Neural cell (in vitro differentiated cells): Measurements from ENCODE around the gene CLASP1. TPM values are rescaled to one million over a fixed set of nuclear protein-coding genes. Genes with fewer than 3 reads are reported as not detected.

ENCODE experiments used
- H2AFZ ChIP-seq: fragments of 200-600, 300-800 bp; sonication (generic), shearing (Covaris generic); 2 replicates; pipeline ENCODE4 v1.6.0; 2014; ENCODE audit warnings: low read depth, mild to moderate bottlenecking, antibody characterized with exemption, low read length, moderate library complexity
- H3F3A ChIP-seq: fragments of 200-600 bp; shearing (Covaris generic); 2 replicates; pipeline ENCODE4 v1.6.1; 2016; ENCODE audit warnings: mild to moderate bottlenecking, moderate library complexity, mixed read lengths, antibody characterized with exemption, low read length; ENCODE audit not compliant: insufficient read depth, poor library complexity, severe bottlenecking
- H3K27ac ChIP-seq: fragments of 200-600, 300-800 bp; sonication (generic), shearing (Covaris generic); 2 replicates; pipeline ENCODE4 v1.5.1; 2014; ENCODE audit warnings: mild to moderate bottlenecking, low read length, moderate library complexity
- H3K27me3 ChIP-seq: fragments of 300-800, 200-600 bp; sonication (generic), shearing (Covaris generic); 2 replicates; pipeline ENCODE4 v1.6.0; 2014; ENCODE audit warnings: mild to moderate bottlenecking, low read depth, low read length, moderate library complexity; ENCODE audit not compliant: insufficient read depth
- H3K36me3 ChIP-seq: fragments of 300-800, 200-600 bp; sonication (generic), shearing (Covaris generic); 2 replicates; pipeline ENCODE4 v1.5.1; 2014; ENCODE audit warnings: mild to moderate bottlenecking, antibody characterized with exemption, low read length, moderate library complexity; ENCODE audit not compliant: insufficient read depth
- H3K4me2 ChIP-seq: fragments of 300-800, 200-600 bp; sonication (generic), shearing (Covaris generic); 2 replicates; pipeline ENCODE4 v1.6.0; 2014; ENCODE audit warnings: mild to moderate bottlenecking, low read length
- H3K4me3 ChIP-seq: fragments of 300-800, 200-600 bp; sonication (generic), shearing (Covaris generic); 2 replicates; pipeline ENCODE4 v1.5.1; 2014; ENCODE audit warnings: mild to moderate bottlenecking, low read length, moderate library complexity
- H3K79me2 ChIP-seq: fragments of 200-600 bp; shearing (Covaris generic); replicated peaks from 2 replicates; pipeline ENCODE4 v1.6.0; 2014; ENCODE audit warnings: mild to moderate bottlenecking, low read length, moderate library complexity; ENCODE audit not compliant: insufficient read depth
- H3K9ac ChIP-seq: fragments of 300-800, 200-600 bp; sonication (generic), shearing (Covaris generic); 2 replicates; pipeline ENCODE4 v1.6.1; 2016; ENCODE audit warnings: mild to moderate bottlenecking, low read length, mixed read lengths
- H3K9me2 ChIP-seq: fragments of 200-600 bp; shearing (Covaris generic); 2 replicates; pipeline ENCODE4 v1.6.1; 2016; ENCODE audit warnings: mild to moderate bottlenecking, low read length, mixed read lengths; ENCODE audit not compliant: insufficient read depth
- H3K9me3 ChIP-seq: fragments of 200-600, 300-800 bp; sonication (generic), shearing (Covaris generic); 2 replicates; pipeline ENCODE4 v1.6.1; 2016; ENCODE audit warnings: mild to moderate bottlenecking, mixed run types, low read length, moderate library complexity, mixed read lengths
- H4K20me1 ChIP-seq: fragments of 200-600 bp; shearing (Covaris generic); 2 replicates; pipeline ENCODE4 v1.6.1; 2016; ENCODE audit warnings: mild to moderate bottlenecking, mixed run types; ENCODE audit not compliant: insufficient read depth
- EP300 ChIP-seq: fragments of 450-650 bp; conservative IDR thresholded peaks from 2 replicates; pipeline ENCODE4 v1.6.1; 2014; ENCODE audit warnings: antibody characterized with exemption, mild to moderate bottlenecking, moderate library complexity; ENCODE audit not compliant: poor library complexity, severe bottlenecking
- EZH2 ChIP-seq: fragments of 200-600, 300-800 bp; shearing (Covaris generic), sonication (generic); IDR thresholded peaks from 2 replicates; pipeline ENCODE4 v1.6.1; 2014; ENCODE audit warnings: antibody characterized with exemption, low read length, borderline replicate concordance, mild to moderate bottlenecking; ENCODE audit not compliant: insufficient read depth, poor library complexity, severe bottlenecking
- MXI1 ChIP-seq: fragments of 450-650 bp; conservative IDR thresholded peaks from 2 replicates; pipeline ENCODE4 v1.6.1; 2014; ENCODE audit warnings: antibody characterized with exemption, mild to moderate bottlenecking; ENCODE audit not compliant: poor library complexity, severe bottlenecking
- POLR2AphosphoS5 ChIP-seq: IDR thresholded peaks from 2 replicates; pipeline ENCODE4 v1.6.1; 2012
- RAD21 ChIP-seq: fragments of 450-650 bp; conservative IDR thresholded peaks from 2 replicates; pipeline ENCODE4 v1.6.1; 2014; ENCODE audit warnings: antibody characterized with exemption, mild to moderate bottlenecking, moderate library complexity
- SMC3 ChIP-seq: fragments of 450-650 bp; conservative IDR thresholded peaks from 2 replicates; pipeline ENCODE4 v1.6.1; 2014; ENCODE audit warnings: antibody characterized with exemption, mild to moderate bottlenecking, moderate library complexity; ENCODE audit not compliant: poor library complexity
- TAF1 ChIP-seq: IDR thresholded peaks from 2 replicates; pipeline ENCODE4 v1.6.1; 2012; ENCODE audit warnings: low read depth
- polyA plus RNA-seq: library from polyadenylated mRNA; depleted of rRNA; stranded (reverse); fragments of >200 nt; gene quantifications from 2 replicates; pipeline ENCODE4 v1.2.3, GENCODE V29; 2014
- TF ChIP-seq, protein P1 (sequence below): fragments of 450-650 bp; IDR thresholded peaks from 2 replicates; pipeline ENCODE4 v1.5.1; 2014; ENCODE audit warnings: antibody characterized with exemption, mild to moderate bottlenecking, moderate library complexity; ENCODE audit not compliant: poor library complexity, severe bottlenecking
- TF ChIP-seq, protein P2 (sequence below): IDR thresholded peaks from 2 replicates; pipeline ENCODE4 v1.6.1; 2012; ENCODE audit warnings: borderline replicate concordance

CLASP1 gene
- polyA plus RNA-seq, 1 donor from 2014 or later: 41.3 TPM

DNA sequence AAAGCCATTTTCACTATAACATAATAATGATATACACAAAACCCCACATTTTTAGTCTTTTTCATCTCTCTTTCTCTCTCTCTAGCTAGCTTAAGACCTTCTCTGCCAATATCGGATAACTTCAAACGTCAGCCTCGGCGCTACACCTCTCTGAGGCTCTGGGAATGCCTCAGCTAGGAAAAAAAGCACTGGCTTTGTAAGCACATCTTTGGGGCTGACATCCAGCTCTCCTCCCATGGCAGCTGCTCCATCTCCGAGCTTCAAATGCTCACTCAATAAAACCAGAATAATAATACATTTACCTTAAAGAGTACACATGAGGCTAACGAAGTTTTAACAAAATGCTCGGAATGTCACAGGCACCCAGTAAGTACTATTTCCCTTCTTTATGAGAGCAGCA is 107.8 kb downstream of the CLASP1 start:
- Histone ChIP-seq H4K20me1 (no peaks in the 10 kb centered on the region), H3K36me3 (no peaks in the 10 kb centered on the region), H3K79me2 (peaks cover 44% of the 10 kb centered on the region), H3K9ac (no peak overlapping the region), H3K4me2 (no peak overlapping the region), H3K27ac (no peak overlapping the region), H3K27me3 (no peaks in the 10 kb centered on the region), H3K9me2 (no peaks in the 10 kb centered on the region), H3K4me3 (no peak overlapping the region), H2AFZ (no peak overlapping the region), H3K9me3 (no peaks in the 10 kb centered on the region), H3F3A (no peaks in the 10 kb centered on the region)
- no peak for TF ChIP-seq MXI1
- no peak for TF ChIP-seq TAF1
- no peak for TF ChIP-seq EZH2
- TF ChIP-seq, protein P1, sequence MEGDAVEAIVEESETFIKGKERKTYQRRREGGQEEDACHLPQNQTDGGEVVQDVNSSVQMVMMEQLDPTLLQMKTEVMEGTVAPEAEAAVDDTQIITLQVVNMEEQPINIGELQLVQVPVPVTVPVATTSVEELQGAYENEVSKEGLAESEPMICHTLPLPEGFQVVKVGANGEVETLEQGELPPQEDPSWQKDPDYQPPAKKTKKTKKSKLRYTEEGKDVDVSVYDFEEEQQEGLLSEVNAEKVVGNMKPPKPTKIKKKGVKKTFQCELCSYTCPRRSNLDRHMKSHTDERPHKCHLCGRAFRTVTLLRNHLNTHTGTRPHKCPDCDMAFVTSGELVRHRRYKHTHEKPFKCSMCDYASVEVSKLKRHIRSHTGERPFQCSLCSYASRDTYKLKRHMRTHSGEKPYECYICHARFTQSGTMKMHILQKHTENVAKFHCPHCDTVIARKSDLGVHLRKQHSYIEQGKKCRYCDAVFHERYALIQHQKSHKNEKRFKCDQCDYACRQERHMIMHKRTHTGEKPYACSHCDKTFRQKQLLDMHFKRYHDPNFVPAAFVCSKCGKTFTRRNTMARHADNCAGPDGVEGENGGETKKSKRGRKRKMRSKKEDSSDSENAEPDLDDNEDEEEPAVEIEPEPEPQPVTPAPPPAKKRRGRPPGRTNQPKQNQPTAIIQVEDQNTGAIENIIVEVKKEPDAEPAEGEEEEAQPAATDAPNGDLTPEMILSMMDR: no peak
- no peak for TF ChIP-seq POLR2AphosphoS5
- TF ChIP-seq, protein P2, sequence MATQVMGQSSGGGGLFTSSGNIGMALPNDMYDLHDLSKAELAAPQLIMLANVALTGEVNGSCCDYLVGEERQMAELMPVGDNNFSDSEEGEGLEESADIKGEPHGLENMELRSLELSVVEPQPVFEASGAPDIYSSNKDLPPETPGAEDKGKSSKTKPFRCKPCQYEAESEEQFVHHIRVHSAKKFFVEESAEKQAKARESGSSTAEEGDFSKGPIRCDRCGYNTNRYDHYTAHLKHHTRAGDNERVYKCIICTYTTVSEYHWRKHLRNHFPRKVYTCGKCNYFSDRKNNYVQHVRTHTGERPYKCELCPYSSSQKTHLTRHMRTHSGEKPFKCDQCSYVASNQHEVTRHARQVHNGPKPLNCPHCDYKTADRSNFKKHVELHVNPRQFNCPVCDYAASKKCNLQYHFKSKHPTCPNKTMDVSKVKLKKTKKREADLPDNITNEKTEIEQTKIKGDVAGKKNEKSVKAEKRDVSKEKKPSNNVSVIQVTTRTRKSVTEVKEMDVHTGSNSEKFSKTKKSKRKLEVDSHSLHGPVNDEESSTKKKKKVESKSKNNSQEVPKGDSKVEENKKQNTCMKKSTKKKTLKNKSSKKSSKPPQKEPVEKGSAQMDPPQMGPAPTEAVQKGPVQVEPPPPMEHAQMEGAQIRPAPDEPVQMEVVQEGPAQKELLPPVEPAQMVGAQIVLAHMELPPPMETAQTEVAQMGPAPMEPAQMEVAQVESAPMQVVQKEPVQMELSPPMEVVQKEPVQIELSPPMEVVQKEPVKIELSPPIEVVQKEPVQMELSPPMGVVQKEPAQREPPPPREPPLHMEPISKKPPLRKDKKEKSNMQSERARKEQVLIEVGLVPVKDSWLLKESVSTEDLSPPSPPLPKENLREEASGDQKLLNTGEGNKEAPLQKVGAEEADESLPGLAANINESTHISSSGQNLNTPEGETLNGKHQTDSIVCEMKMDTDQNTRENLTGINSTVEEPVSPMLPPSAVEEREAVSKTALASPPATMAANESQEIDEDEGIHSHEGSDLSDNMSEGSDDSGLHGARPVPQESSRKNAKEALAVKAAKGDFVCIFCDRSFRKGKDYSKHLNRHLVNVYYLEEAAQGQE: no peak
- TF ChIP-seq RAD21: no peak
- no peak for TF ChIP-seq EP300
- no peak for TF ChIP-seq SMC3

DNA sequence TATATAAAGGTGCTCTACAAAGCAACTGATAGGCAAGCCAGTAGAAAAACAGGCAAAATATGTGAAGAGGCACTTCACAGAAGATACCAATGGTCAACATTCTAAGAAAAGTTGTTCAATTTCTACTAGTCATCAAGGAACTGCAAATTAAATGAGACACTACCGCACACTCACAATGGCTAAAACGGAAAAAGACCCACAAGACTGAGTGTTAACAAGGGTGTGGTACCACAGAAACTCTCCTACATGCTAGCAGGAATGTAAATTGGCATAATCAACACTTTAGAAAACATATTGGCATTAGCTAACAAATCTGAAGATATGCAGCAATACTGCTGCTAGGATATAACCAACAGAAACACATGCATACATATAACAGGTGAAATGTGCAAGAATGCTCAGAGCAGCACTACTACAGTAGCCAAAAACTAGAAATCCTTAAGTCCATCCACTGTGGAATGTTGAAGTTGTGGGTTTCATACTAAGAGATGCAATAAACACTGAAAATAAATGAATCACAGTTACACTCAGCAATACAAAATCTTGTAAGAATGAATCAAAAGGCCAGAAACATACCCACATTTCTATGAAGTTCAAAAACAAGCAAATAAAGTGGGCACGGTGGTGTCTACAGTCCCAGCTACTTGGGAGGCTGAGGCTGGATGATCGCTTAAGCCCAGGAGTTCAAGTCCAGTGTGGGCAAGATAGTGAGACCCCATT is 109.4 kb downstream of the CLASP1 start:
- H3K27me3 ChIP-seq: no peaks in the 10 kb centered on the region
- H3K4me3 ChIP-seq: no peak overlapping the region
- no peak overlapping the region for H3K27ac ChIP-seq
- H4K20me1 ChIP-seq: no peaks in the 10 kb centered on the region
- no peaks in the 10 kb centered on the region for H3K9me2 ChIP-seq
- TF ChIP-seq EZH2 (no peak), POLR2AphosphoS5 (no peak), MXI1 (no peak), TAF1 (no peak), SMC3 (no peak), RAD21 (no peak)
- TF ChIP-seq, protein P2: no peak
- no peak overlapping the region for H3K9ac ChIP-seq
- H3K9me3 ChIP-seq: no peaks in the 10 kb centered on the region
- H3K4me2 ChIP-seq: no peak overlapping the region
- H3K36me3 ChIP-seq: no peaks in the 10 kb centered on the region
- no peaks in the 10 kb centered on the region for H3F3A ChIP-seq
- H2AFZ ChIP-seq: no peak overlapping the region
- H3K79me2 ChIP-seq: peaks cover 45% of the 10 kb centered on the region
